Measurements from ENCODE around the gene MBTD1. TPM values are rescaled to one million over a fixed set of nuclear protein-coding genes. Genes with fewer than 3 reads are reported as not detected.

MBTD1 gene
- total and polyA plus RNA-seq, 10 of the 15 experiments (the other 5 are each of a cell fraction or from before 2014, with no cell fraction given), result 1.3 to 16.7 (median 9.5) TPM

GRCh38 chr17:51260237-51261023, 581 bp upstream of the MBTD1 start, which contains the start of gene UTP18 (continued):
- peak; percentile 97 for TF ChIP-seq BCLAF1 (IDR thresholded peaks at IDR 0.05)
- no peak for TF ChIP-seq NFYA (IDR thresholded peaks at IDR 0.05; ENCODE audit: borderline replicate concordance, low read depth, low read length)
- no peak; the same call in 1 of the 2 replicates for TF ChIP-seq PAX5 (IDR thresholded peaks at IDR 0.05; ENCODE audit: borderline replicate concordance, low read depth, low read length)
- no peak for TF ChIP-seq HSF1 (IDR thresholded peaks at IDR 0.05; ENCODE audit: low read depth, low read length)
- TF ChIP-seq KDM1A (IDR thresholded peaks at IDR 0.05; ENCODE audit: borderline replicate concordance), result no peak
- TF ChIP-seq NR2C2 (IDR thresholded peaks at IDR 0.05; ENCODE audit: borderline replicate concordance, control insufficient read depth, insufficient read length, low read depth), result no peak
- TF ChIP-seq EGR1 (IDR thresholded peaks at IDR 0.05; ENCODE audit: borderline replicate concordance in 1 of 2, low read depth in 2 of 2, low read length in 2 of 2), result peak in 1 of 2 experiments; percentile 56; a peak in 2 of 3 replicates
- TF ChIP-seq TCF12 (IDR thresholded peaks at IDR 0.05; ENCODE audit: low read depth, low read length), result no peak
- TF ChIP-seq ZNF217 (IDR thresholded peaks at IDR 0.05), result 0 out of 2 replicates have a peak, but pooled peaks have one; percentile 18
- TF ChIP-seq MTA3 (IDR thresholded peaks at IDR 0.05; ENCODE audit: borderline replicate concordance, low read length), result no peak
- TF ChIP-seq SIN3A (IDR thresholded peaks at IDR 0.05; ENCODE audit: low read depth, low read length), result no peak; the same call in 1 of the 2 replicates
- TF ChIP-seq HDAC6 (IDR thresholded peaks at IDR 0.05; ENCODE audit: unreplicated experiment), result peak; percentile 65
- peak; percentile 99 for TF ChIP-seq SREBF1 (IDR thresholded peaks at IDR 0.05; ENCODE audit: low read length)
- TF ChIP-seq CEBPZ (IDR thresholded peaks at IDR 0.05; ENCODE audit: low read depth, low read length), result no peak
- TF ChIP-seq NRF1 (conservative IDR thresholded peaks at IDR 0.05; ENCODE audit: low read depth, low read length), result peak; percentile 93
- no peak for TF ChIP-seq ZSCAN29 (IDR thresholded peaks at IDR 0.05)
- TF ChIP-seq MEF2A (IDR thresholded peaks at IDR 0.05; ENCODE audit: insufficient read depth, low read depth, low read length), result no peak
- TF ChIP-seq KAT2A (conservative IDR thresholded peaks at IDR 0.05; ENCODE audit: control insufficient read depth, low read depth, low read length), result no peak
- no peak for TF ChIP-seq CTCF (IDR thresholded peaks at IDR 0.05 in 2 of 3, conservative IDR thresholded peaks at IDR 0.05 in 1 of 3; ENCODE audit: control insufficient read depth in 2 of 3, extremely low read depth in 1 of 3, insufficient read depth in 1 of 3, low read depth in 3 of 3, low read length in 3 of 3)
- TF ChIP-seq WRNIP1 (IDR thresholded peaks at IDR 0.05; ENCODE audit: borderline replicate concordance, low read depth, low read length), result no peak

All from GM12878 (cell line).